ENCODE data around the gene CARMIL3.
A peak's percentile ranks its signal among the peaks of the same experiment; 100 is the strongest.

CARMIL3 gene

DNA sequence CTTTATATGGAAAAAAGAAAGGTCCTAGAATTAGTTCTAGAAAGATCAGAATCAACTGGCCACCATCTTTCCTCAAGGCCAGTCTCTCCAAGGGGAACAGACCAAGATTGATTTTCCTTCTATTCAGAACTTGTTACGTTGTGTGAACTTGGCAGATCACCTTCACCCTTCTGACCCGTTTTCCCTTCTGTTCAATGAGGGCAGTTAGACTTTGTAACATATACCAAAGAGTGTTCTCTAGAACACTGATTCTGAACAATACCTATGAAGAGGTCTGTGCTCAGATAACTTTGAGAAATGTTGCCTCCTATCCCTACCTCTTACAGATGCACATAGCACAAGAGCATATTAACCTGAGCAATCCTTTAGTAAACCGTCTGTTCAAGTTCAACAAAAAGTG, 31.7 kb downstream of the CARMIL3 start:
- Histone ChIP-seq H3K4me3 (ENCODE audit: low read depth in 1 of 5, low read length in 5 of 5) (no peak overlapping the region), H3K36me3 (ENCODE audit: control insufficient read depth in 5 of 5, insufficient read depth in 5 of 5, low read length in 5 of 5) (no peaks in the 10 kb centered on the region), H3K9me3 (ENCODE audit: control insufficient read depth in 5 of 5, low read length in 5 of 5) (no peaks in the 10 kb centered on the region), H3K27me3 (ENCODE audit: control insufficient read depth in 5 of 5, insufficient read depth in 4 of 5, low read length in 5 of 5) (peaks cover 0 to 7% (median 2%) of the 10 kb centered on the region in 5 donors), H3K9ac (ENCODE audit: low read length in 5 of 5) (no peak overlapping the region), H3K4me1 (ENCODE audit: control insufficient read depth in 5 of 5, insufficient read depth in 5 of 5, low read length in 5 of 5) (peaks cover 0 to 15% (median 13%) of the 10 kb centered on the region in 5 donors), H3K27ac (ENCODE audit: low read depth, low read length) (no peak overlapping the region)

DNA sequence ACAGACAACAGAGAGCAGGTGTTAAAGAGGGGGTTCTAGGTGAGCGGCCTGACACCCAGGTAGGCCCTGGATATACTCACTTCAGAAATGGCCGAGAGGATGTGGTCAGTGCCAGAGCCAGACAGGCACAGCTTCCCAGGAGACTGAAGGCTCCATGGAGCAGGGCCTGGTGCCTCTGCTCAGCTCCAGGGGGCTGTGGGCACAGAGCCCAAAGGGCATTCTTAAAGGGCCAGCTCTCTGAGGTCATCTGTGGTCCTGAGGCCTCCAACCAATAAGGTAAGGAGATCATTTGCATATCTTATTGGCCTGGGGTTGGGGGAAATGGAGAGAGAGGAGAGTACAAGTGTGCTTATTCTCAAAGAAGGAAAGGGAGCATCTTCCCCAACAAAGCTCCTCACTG, 32.6 kb downstream of the CARMIL3 start:
- Histone ChIP-seq H3K4me3 (ENCODE audit: low read depth in 1 of 5, low read length in 5 of 5) (no peak overlapping the region), H3K9ac (ENCODE audit: low read length in 5 of 5) (no peak overlapping the region), H3K9me3 (ENCODE audit: control insufficient read depth in 5 of 5, low read length in 5 of 5) (no peaks in the 10 kb centered on the region), H3K27ac (ENCODE audit: low read depth, low read length) (no peak overlapping the region), H3K36me3 (ENCODE audit: control insufficient read depth in 5 of 5, insufficient read depth in 5 of 5, low read length in 5 of 5) (no peaks in the 10 kb centered on the region), H3K4me1 (ENCODE audit: control insufficient read depth in 5 of 5, insufficient read depth in 5 of 5, low read length in 5 of 5) (peaks cover 0 to 15% (median 13%) of the 10 kb centered on the region in 5 donors), H3K27me3 (ENCODE audit: control insufficient read depth in 5 of 5, insufficient read depth in 4 of 5, low read length in 5 of 5) (peaks cover 0 to 7% (median 2%) of the 10 kb centered on the region in 5 donors)

DNA sequence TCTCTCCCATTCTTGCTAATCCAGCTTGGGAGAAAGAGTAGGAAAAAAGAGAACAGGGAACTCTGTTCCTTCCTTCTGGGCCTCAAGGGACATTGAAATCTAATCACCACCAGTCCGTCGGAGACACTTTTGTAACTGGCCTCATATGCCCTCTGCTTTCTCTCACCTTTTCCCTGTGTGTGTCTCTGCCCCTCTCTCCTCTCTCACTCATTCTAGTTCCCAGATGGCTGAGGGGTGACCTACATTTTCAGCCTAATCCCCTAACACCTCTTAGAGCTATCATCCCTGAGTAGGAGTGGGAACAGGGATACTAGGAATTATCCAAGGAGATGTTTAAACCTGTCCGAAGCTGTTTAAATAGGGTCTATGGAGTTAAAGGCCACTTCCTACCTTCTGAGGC, 33.4 kb downstream of the CARMIL3 start:
- H3K27me3 ChIP-seq (ENCODE audit: control insufficient read depth in 5 of 5, insufficient read depth in 4 of 5, low read length in 5 of 5) = peaks cover 0 to 3% (median under 1%) of the 10 kb centered on the region in 5 donors
- H3K27ac ChIP-seq (ENCODE audit: low read depth, low read length) = no peak overlapping the region

DNA sequence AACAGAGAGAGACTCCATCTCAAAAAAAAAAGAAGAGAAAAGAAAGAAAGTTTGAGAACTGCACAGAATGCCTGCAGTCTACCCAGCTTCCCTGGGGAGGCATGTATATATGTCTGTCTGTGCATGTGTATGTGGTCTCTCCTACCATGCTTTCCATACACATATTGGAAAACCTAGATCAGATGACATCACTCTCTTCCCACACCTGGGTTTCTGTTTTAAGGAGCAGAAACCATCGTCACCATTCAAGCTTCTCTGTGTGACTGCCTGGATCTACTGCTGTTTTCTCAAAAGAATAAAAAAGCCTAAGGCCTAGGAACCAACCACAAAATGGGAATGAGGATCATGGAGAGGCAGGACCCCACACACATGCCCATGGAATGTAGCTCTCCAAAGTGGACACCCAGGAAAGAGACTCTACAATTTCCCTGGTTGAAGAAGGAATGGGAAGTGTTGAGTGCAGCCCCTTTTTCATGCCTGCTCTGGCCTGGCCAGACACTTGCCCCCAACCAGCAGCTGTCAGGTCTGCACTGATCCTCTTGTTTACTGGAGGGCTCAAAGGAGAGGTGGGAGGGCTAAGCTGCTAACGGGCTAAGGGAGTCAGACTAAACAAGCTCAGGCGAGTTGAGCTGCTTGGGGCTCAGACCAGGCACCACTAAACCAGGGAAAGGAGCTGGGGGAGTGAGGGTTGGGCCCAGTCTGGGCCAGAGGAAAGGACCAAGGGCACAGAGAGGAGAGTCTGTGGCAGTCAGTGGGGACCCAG, 34.6 kb downstream of the CARMIL3 start:
- H3K9ac ChIP-seq (ENCODE audit: low read length in 5 of 5) = no peak overlapping the region

More for the DNA sequence above, 33.4 kb downstream of the CARMIL3 start:
- H3K9me3 ChIP-seq (ENCODE audit: control insufficient read depth in 5 of 5, low read length in 5 of 5) = no peaks in the 10 kb centered on the region
- H3K4me3 ChIP-seq (ENCODE audit: low read depth in 1 of 5, low read length in 5 of 5) = no peak overlapping the region
- H3K9ac ChIP-seq (ENCODE audit: low read length in 5 of 5) = no peak overlapping the region
- H3K4me1 ChIP-seq (ENCODE audit: control insufficient read depth in 5 of 5, insufficient read depth in 5 of 5, low read length in 5 of 5) = peaks cover 0 to 15% (median 13%) of the 10 kb centered on the region in 5 donors
- no peaks in the 10 kb centered on the region for H3K36me3 ChIP-seq (ENCODE audit: control insufficient read depth in 5 of 5, insufficient read depth in 5 of 5, low read length in 5 of 5)

DNA sequence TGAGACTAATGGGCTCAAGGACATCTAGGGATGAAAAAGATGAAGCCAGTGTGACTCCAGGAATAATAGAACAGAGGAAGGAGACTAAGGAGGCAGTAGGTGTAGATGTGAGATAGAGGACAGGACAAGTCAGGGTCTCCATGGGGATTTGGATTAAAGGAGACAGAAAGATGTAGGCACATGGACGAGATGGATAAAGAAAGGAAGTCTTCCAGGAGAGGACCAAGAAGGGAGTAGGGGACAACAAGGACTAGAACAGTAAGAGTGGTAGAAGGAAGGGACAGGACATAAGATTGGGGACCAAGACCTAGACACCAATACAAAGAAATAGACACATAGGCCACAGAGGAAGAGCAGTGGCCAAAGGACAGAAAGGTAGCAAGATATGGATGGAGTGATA, 35.2 kb downstream of the CARMIL3 start:
- no peak overlapping the region for H3K9ac ChIP-seq (ENCODE audit: low read length in 5 of 5)
- H3K27me3 ChIP-seq (ENCODE audit: control insufficient read depth in 5 of 5, insufficient read depth in 4 of 5, low read length in 5 of 5) = no peaks in the 10 kb centered on the region
- H3K36me3 ChIP-seq (ENCODE audit: control insufficient read depth in 5 of 5, insufficient read depth in 5 of 5, low read length in 5 of 5) = no peaks in the 10 kb centered on the region
- no peak overlapping the region for H3K4me3 ChIP-seq (ENCODE audit: low read depth in 1 of 5, low read length in 5 of 5)
- no peaks in the 10 kb centered on the region for H3K9me3 ChIP-seq (ENCODE audit: control insufficient read depth in 5 of 5, low read length in 5 of 5)
- H3K27ac ChIP-seq (ENCODE audit: low read depth, low read length) = no peak overlapping the region
- peaks cover 0 to under 1% (median 0%) of the 10 kb centered on the region in 5 donors for H3K4me1 ChIP-seq (ENCODE audit: control insufficient read depth in 5 of 5, insufficient read depth in 5 of 5, low read length in 5 of 5)

More for the DNA sequence above, 34.6 kb downstream of the CARMIL3 start:
- Histone ChIP-seq H3K4me3 (ENCODE audit: low read depth in 1 of 5, low read length in 5 of 5) (no peak overlapping the region), H3K9me3 (ENCODE audit: control insufficient read depth in 5 of 5, low read length in 5 of 5) (no peaks in the 10 kb centered on the region), H3K36me3 (ENCODE audit: control insufficient read depth in 5 of 5, insufficient read depth in 5 of 5, low read length in 5 of 5) (no peaks in the 10 kb centered on the region), H3K27me3 (ENCODE audit: control insufficient read depth in 5 of 5, insufficient read depth in 4 of 5, low read length in 5 of 5) (no peaks in the 10 kb centered on the region), H3K27ac (ENCODE audit: low read depth, low read length) (no peak overlapping the region), H3K4me1 (ENCODE audit: control insufficient read depth in 5 of 5, insufficient read depth in 5 of 5, low read length in 5 of 5) (peaks cover 0 to 7% (median 4%) of the 10 kb centered on the region in 5 donors)

DNA sequence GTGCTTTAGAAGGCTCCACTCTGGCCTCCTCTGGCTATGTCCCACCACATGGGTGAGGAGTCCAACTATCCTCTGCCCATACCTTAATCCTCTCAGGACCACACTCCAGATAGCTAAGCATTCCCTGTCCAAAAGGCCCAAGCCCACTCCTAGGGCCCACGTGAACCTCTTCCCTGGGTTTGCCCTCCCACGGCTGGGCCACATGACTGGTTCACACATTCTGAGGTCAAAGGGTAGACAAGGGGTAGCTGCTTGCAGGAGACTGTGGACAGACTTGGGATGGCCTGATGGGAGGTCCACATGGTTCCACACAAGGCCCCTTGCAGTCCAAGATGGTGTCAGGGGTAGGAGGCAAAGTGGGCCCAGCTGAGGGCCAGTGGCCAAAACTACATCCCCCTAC, 36.3 kb downstream of the CARMIL3 start:
- no peaks in the 10 kb centered on the region for H3K9me3 ChIP-seq (ENCODE audit: control insufficient read depth in 5 of 5, low read length in 5 of 5)
- no peaks in the 10 kb centered on the region for H3K36me3 ChIP-seq (ENCODE audit: control insufficient read depth in 5 of 5, insufficient read depth in 5 of 5, low read length in 5 of 5)
- peak overlapping the region in 1 of 5 donors; percentile 21 for H3K9ac ChIP-seq (ENCODE audit: low read length in 5 of 5)
- H3K27ac ChIP-seq (ENCODE audit: low read depth, low read length) = no peak overlapping the region
- H3K4me1 ChIP-seq (ENCODE audit: control insufficient read depth in 5 of 5, insufficient read depth in 5 of 5, low read length in 5 of 5) = peaks cover 3 to 11% (median 5%) of the 10 kb centered on the region in 5 donors
- H3K27me3 ChIP-seq (ENCODE audit: control insufficient read depth in 5 of 5, insufficient read depth in 4 of 5, low read length in 5 of 5) = no peaks in the 10 kb centered on the region
- no peak overlapping the region for H3K4me3 ChIP-seq (ENCODE audit: low read depth in 1 of 5, low read length in 5 of 5)

DNA sequence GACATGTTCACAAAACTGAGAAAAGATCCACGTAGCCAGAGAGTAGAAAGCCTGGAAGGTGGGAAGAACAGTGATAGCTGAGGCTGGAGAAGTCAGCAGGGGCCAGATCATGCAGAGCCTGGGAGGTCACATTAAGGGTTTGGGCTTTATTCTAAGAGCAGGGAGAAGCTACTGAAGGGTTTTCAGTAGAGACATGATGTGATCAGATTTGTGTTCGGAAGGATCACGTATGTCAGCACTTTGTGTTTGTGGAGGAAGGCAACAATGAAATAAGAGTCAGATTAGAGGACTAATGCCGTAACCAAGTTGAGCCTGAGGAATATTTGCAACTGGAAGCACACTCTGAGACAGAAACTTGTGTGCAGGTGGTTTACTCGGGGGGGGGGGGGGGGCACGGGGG, 38.1 kb downstream of the CARMIL3 start:
- H3K9ac ChIP-seq (ENCODE audit: low read length in 5 of 5) = no peak overlapping the region
- H3K4me3 ChIP-seq (ENCODE audit: low read depth in 1 of 5, low read length in 5 of 5) = no peak overlapping the region

DNA sequence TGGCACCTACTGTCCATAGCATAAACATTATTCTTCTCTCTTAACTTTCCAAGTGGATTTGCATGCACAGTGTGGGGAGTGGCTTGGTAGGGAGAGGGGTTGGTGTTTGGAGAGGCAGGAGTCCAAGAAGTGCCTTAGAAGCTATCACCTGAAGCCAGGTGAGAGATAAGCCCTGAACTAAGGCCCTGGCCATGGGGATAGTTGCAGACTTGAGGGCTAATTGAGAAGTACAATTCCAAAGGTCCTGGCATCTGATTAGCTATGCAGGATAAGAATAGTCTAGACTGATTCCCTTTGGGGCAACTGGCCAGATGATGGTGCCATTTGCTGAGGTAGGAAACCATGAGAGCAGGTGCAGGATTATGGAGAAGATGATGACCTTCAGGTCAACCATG, 40.3 kb downstream of the CARMIL3 start:
- no peaks in the 10 kb centered on the region for H3K27me3 ChIP-seq (ENCODE audit: control insufficient read depth in 5 of 5, insufficient read depth in 4 of 5, low read length in 5 of 5)
- H3K4me1 ChIP-seq (ENCODE audit: control insufficient read depth in 5 of 5, insufficient read depth in 5 of 5, low read length in 5 of 5) = peaks cover 12 to 48% (median 31%) of the 10 kb centered on the region in 5 donors
- H3K36me3 ChIP-seq (ENCODE audit: control insufficient read depth in 5 of 5, insufficient read depth in 5 of 5, low read length in 5 of 5) = no peaks in the 10 kb centered on the region
- H3K4me3 ChIP-seq (ENCODE audit: low read depth in 1 of 5, low read length in 5 of 5) = no peak overlapping the region
- no peaks in the 10 kb centered on the region for H3K9me3 ChIP-seq (ENCODE audit: control insufficient read depth in 5 of 5, low read length in 5 of 5)
- H3K9ac ChIP-seq (ENCODE audit: low read length in 5 of 5) = no peak overlapping the region
- H3K27ac ChIP-seq (ENCODE audit: low read depth, low read length) = no peak overlapping the region

More for the DNA sequence above, 38.1 kb downstream of the CARMIL3 start:
- Histone ChIP-seq H3K36me3 (ENCODE audit: control insufficient read depth in 5 of 5, insufficient read depth in 5 of 5, low read length in 5 of 5) (no peaks in the 10 kb centered on the region), H3K9me3 (ENCODE audit: control insufficient read depth in 5 of 5, low read length in 5 of 5) (no peaks in the 10 kb centered on the region), H3K27me3 (ENCODE audit: control insufficient read depth in 5 of 5, insufficient read depth in 4 of 5, low read length in 5 of 5) (no peaks in the 10 kb centered on the region), H3K4me1 (ENCODE audit: control insufficient read depth in 5 of 5, insufficient read depth in 5 of 5, low read length in 5 of 5) (peaks cover 6 to 29% (median 20%) of the 10 kb centered on the region in 5 donors), H3K27ac (ENCODE audit: low read depth, low read length) (no peak overlapping the region)

DNA sequence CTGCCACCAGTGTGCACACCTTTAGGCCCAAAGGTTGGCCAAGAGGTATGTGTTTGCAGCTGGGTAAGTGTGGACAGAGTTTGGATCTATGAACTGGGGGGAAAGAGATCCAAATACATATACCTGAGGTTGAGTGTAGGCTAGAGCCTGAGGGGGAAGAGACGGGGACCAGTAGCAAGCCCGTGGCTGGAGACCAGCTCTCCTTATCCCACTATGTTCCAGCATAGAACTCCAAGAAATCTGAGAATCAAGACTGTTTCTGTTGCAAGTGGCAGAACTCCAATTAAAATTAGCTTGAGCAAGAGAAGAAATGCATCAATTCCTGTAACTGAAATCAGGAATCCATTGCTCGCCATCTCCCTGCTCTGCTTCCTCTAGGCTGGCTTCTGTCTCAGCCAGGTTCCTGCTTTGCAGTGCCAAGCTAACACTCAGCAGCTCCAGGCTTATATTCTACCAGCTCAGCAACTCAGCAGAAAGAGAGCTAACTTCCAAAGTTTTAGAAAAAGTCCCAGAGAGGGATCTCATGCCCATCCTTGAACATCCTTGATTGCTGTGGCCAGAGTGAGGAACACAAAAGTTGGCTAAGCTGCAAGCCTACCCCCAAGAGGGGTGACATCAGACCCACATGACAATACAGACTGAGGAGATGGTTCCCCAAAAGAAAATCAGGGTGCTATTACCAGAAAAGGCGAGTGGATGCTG, 40.8 kb downstream of the CARMIL3 start:
- Histone ChIP-seq H3K27ac (ENCODE audit: low read depth, low read length) (peak overlapping the region; percentile 85), H3K27me3 (ENCODE audit: control insufficient read depth in 5 of 5, insufficient read depth in 4 of 5, low read length in 5 of 5) (no peaks in the 10 kb centered on the region), H3K9ac (ENCODE audit: low read length in 5 of 5) (no peak overlapping the region), H3K36me3 (ENCODE audit: control insufficient read depth in 5 of 5, insufficient read depth in 5 of 5, low read length in 5 of 5) (no peaks in the 10 kb centered on the region), H3K4me3 (ENCODE audit: low read depth in 1 of 5, low read length in 5 of 5) (no peak overlapping the region), H3K4me1 (ENCODE audit: control insufficient read depth in 5 of 5, insufficient read depth in 5 of 5, low read length in 5 of 5) (peaks cover 12 to 48% (median 31%) of the 10 kb centered on the region in 5 donors), H3K9me3 (ENCODE audit: control insufficient read depth in 5 of 5, low read length in 5 of 5) (no peaks in the 10 kb centered on the region)
